K562 (cell line): Measurements from ENCODE around the gene FBLN2. TPM values are rescaled to one million over a fixed set of nuclear protein-coding genes. Genes with fewer than 3 reads are reported as not detected.

Experiments used
- BHLHE40 ChIP-seq: IDR thresholded peaks from 2 replicates; pipeline ENCODE4 v1.6.1; 2011; ENCODE audit warnings: low read length, improper control_type of control experiment
- CREM ChIP-seq: IDR thresholded peaks from 2 replicates; pipeline ENCODE4 v1.6.1; 2014; ENCODE audit warnings: antibody characterized with exemption, low read depth
- NEUROD1 ChIP-seq: fragments of 150-350 bp; IDR thresholded peaks from 2 replicates; pipeline ENCODE4 v1.6.1; 2014; ENCODE audit warnings: borderline replicate concordance, low read length, low read depth; ENCODE audit not compliant: partially characterized antibody
- ZFP1 ChIP-seq: fragments of 450-650 bp; formaldehyde crosslinking; IDR thresholded peaks from 2 replicates; pipeline ENCODE4 v1.4.0; 2020; ENCODE audit warnings: mild to moderate bottlenecking, mixed read lengths
- polyA plus RNA-seq, 8 experiments: library from polyadenylated mRNA; depleted of rRNA in 4 of 8; stranded (reverse) in 5 of 8; unstranded in 3 of 8; fragments of >200 nt; fragmentation: Nextera tagmentation in 2 of 8; fragmentation: Illumina TruSeq in 1 of 8; extraction: Ambion mirVana in 2 of 8; extraction: Trizol in 1 of 8; gene quantifications; 2 replicates each; pipeline versions ENCODE4 v1.2.1 to v1.2.3, GENCODE V29; 2011 to 2014; ENCODE audit warnings: inconsistent platforms in 1 of 8, missing spikeins in 1 of 8
- total RNA-seq, 7 experiments: library from RNA; depleted of rRNA in 6 of 7; stranded (reverse); fragments of >200 nt in 6 of 7; fragmentation: Illumina TruSeq in 2 of 7; extraction: Trizol in 2 of 7; gene quantifications; 2 replicates each; pipeline versions ENCODE4 v1.2.1 to v1.2.3, GENCODE V29; 2011 to 2021; ENCODE audit warnings: low replicate concordance in 1 of 7
- TF ChIP-seq, protein P1 (sequence below): fragments of 200-600 bp; sonication (generic); IDR thresholded peaks from one replicate; pipeline ENCODE4 v1.6.1; 2012; ENCODE audit warnings: mild to moderate bottlenecking, low read depth, low read length, inconsistent platforms
- TF ChIP-seq, protein P2 (sequence below), 2 experiments: fragments of 450-650 bp; IDR thresholded peaks; 2 replicates each; pipeline ENCODE4 v1.6.1; 2016; ENCODE audit warnings: mild to moderate bottlenecking in 2 of 2, borderline replicate concordance in 1 of 2, low read depth in 1 of 2, moderate library complexity in 1 of 2
- TF ChIP-seq, protein P3 (sequence below): fragments of 450-650 bp; formaldehyde crosslinking; IDR thresholded peaks from 2 replicates; pipeline ENCODE4 v1.4.0; 2022; ENCODE audit warnings: mild to moderate bottlenecking, moderate library complexity

Gene FBLN2
- total and polyA plus RNA-seq, 9 of the 15 experiments (the other 6 are each of a cell fraction or from before 2014, with no cell fraction given): 0.03 to 0.10 (median 0.04) TPM; not detected in 6

DNA sequence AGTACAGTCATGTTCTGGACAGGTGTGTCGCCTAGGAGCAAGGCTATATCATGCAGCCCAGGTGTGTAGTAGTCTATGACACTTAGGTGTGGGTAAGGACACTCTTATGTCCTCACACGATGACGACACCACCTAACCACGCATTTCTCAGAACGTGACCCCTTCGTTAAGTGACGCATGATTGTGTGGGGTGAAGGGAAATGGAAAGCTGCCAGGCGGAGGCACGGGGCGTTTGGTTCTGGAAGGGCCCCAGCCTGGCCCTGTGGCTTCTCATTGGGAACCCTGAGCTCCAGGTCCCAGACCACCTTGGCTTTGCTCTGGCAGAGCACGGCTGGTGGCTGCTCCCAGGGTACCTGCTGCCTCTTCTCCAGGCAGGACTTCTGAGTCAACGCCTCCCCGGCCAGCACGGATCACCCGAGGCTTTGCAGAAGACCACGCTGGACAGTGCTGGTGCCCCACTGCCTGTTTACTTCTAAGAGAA is 39.3 kb downstream of the FBLN2 start (continued):
- TF ChIP-seq, protein P1, sequence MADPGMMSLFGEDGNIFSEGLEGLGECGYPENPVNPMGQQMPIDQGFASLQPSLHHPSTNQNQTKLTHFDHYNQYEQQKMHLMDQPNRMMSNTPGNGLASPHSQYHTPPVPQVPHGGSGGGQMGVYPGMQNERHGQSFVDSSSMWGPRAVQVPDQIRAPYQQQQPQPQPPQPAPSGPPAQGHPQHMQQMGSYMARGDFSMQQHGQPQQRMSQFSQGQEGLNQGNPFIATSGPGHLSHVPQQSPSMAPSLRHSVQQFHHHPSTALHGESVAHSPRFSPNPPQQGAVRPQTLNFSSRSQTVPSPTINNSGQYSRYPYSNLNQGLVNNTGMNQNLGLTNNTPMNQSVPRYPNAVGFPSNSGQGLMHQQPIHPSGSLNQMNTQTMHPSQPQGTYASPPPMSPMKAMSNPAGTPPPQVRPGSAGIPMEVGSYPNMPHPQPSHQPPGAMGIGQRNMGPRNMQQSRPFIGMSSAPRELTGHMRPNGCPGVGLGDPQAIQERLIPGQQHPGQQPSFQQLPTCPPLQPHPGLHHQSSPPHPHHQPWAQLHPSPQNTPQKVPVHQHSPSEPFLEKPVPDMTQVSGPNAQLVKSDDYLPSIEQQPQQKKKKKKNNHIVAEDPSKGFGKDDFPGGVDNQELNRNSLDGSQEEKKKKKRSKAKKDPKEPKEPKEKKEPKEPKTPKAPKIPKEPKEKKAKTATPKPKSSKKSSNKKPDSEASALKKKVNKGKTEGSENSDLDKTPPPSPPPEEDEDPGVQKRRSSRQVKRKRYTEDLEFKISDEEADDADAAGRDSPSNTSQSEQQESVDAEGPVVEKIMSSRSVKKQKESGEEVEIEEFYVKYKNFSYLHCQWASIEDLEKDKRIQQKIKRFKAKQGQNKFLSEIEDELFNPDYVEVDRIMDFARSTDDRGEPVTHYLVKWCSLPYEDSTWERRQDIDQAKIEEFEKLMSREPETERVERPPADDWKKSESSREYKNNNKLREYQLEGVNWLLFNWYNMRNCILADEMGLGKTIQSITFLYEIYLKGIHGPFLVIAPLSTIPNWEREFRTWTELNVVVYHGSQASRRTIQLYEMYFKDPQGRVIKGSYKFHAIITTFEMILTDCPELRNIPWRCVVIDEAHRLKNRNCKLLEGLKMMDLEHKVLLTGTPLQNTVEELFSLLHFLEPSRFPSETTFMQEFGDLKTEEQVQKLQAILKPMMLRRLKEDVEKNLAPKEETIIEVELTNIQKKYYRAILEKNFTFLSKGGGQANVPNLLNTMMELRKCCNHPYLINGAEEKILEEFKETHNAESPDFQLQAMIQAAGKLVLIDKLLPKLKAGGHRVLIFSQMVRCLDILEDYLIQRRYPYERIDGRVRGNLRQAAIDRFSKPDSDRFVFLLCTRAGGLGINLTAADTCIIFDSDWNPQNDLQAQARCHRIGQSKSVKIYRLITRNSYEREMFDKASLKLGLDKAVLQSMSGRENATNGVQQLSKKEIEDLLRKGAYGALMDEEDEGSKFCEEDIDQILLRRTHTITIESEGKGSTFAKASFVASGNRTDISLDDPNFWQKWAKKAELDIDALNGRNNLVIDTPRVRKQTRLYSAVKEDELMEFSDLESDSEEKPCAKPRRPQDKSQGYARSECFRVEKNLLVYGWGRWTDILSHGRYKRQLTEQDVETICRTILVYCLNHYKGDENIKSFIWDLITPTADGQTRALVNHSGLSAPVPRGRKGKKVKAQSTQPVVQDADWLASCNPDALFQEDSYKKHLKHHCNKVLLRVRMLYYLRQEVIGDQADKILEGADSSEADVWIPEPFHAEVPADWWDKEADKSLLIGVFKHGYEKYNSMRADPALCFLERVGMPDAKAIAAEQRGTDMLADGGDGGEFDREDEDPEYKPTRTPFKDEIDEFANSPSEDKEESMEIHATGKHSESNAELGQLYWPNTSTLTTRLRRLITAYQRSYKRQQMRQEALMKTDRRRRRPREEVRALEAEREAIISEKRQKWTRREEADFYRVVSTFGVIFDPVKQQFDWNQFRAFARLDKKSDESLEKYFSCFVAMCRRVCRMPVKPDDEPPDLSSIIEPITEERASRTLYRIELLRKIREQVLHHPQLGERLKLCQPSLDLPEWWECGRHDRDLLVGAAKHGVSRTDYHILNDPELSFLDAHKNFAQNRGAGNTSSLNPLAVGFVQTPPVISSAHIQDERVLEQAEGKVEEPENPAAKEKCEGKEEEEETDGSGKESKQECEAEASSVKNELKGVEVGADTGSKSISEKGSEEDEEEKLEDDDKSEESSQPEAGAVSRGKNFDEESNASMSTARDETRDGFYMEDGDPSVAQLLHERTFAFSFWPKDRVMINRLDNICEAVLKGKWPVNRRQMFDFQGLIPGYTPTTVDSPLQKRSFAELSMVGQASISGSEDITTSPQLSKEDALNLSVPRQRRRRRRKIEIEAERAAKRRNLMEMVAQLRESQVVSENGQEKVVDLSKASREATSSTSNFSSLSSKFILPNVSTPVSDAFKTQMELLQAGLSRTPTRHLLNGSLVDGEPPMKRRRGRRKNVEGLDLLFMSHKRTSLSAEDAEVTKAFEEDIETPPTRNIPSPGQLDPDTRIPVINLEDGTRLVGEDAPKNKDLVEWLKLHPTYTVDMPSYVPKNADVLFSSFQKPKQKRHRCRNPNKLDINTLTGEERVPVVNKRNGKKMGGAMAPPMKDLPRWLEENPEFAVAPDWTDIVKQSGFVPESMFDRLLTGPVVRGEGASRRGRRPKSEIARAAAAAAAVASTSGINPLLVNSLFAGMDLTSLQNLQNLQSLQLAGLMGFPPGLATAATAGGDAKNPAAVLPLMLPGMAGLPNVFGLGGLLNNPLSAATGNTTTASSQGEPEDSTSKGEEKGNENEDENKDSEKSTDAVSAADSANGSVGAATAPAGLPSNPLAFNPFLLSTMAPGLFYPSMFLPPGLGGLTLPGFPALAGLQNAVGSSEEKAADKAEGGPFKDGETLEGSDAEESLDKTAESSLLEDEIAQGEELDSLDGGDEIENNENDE: no peak
- TF ChIP-seq, protein P2, sequence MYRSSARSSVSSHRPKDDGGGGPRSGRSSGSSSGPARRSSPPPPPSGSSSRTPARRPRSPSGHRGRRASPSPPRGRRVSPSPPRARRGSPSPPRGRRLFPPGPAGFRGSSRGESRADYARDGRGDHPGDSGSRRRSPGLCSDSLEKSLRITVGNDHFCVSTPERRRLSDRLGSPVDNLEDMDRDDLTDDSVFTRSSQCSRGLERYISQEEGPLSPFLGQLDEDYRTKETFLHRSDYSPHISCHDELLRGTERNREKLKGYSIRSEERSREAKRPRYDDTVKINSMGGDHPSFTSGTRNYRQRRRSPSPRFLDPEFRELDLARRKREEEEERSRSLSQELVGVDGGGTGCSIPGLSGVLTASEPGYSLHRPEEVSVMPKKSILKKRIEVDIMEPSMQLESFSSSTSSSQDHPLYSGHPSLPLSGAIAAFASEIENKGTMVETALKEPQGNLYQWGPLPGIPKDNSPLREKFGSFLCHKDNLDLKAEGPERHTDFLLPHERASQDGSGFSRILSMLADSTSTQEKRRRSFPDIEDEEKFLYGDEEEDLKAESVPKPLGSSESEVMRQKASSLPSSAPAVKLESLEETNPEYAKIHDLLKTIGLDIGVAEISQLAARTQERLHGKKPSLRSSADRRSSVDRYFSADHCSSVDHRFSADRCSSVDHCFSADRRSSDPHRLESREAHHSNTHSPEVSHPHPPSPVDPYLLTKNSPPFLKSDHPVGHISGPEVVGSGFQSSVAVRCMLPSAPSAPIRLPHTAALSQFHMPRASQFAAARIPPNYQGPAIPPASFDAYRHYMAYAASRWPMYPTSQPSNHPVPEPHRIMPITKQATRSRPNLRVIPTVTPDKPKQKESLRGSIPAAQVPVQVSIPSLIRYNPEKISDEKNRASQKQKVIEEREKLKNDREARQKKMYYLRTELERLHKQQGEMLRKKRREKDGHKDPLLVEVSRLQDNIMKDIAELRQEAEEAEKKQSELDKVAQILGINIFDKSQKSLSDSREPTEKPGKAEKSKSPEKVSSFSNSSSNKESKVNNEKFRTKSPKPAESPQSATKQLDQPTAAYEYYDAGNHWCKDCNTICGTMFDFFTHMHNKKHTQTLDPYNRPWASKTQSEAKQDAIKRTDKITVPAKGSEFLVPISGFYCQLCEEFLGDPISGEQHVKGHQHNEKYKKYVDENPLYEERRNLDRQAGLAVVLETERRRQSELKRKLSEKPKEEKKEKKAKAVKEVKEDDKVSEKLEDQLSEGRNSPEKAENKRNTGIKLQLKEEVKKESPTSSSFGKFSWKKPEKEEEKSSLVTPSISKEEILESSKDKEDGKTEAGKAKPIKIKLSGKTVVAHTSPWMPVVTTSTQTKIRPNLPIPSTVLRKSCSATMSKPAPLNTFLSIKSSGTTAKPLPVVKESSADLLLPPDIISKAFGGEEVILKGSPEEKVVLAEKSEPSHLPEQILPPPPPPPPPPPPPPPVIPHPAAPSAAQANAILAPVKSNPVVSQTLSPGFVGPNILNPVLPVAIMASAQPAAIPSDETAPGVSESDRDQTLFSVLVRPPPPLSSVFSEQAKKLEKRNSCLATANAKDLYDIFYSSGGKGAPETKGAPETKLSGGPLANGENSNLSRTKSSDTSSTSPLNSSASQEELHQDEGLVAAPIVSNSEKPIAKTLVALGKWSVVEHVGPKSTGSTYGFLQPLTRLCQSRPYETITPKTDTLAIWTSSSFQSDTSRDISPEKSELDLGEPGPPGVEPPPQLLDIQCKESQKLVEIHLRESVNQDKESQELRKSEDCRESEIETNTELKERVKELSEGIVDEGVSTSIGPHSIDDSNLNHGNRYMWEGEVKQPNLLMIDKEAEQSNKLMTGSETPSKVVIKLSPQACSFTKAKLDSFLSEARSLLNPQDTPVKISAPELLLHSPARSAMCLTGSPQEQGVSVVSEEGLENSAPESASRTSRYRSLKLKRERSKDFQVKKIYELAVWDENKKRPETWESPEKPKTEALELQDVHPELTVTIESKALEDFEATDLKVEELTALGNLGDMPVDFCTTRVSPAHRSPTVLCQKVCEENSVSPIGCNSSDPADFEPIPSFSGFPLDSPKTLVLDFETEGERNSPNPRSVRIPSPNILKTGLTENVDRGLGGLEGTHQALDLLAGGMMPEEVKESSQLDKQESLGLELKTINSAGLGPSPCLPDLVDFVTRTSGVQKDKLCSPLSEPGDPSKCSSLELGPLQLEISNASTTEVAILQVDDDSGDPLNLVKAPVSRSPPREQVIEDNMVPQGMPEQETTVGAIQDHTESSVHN (IDR thresholded peaks at IDR 0.05; ENCODE audit: borderline replicate concordance in 1 of 2, low read depth in 1 of 2): no peak
- TF ChIP-seq CREM (peak; percentile 50; the same call in 1 of the 2 replicates), NEUROD1 (no peak), ZFP1 (no peak), BHLHE40 (0 out of 2 replicates have a peak, but pooled peaks have one; percentile 43)
- TF ChIP-seq, protein P3, sequence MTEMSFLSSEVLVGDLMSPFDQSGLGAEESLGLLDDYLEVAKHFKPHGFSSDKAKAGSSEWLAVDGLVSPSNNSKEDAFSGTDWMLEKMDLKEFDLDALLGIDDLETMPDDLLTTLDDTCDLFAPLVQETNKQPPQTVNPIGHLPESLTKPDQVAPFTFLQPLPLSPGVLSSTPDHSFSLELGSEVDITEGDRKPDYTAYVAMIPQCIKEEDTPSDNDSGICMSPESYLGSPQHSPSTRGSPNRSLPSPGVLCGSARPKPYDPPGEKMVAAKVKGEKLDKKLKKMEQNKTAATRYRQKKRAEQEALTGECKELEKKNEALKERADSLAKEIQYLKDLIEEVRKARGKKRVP (CRISPR knock-in tag): no peak
